K562 (cell line): ENCODE results near the gene ELOB. TPM values are rescaled to one million over a fixed set of nuclear protein-coding genes. Genes with fewer than 3 reads are reported as not detected.
A peak's percentile ranks its signal among the peaks of the same experiment; 100 is the strongest.

Experiments used
- ATF1 ChIP-seq, 2 experiments: fragments of 450-650 bp in 1 of 2; IDR thresholded peaks; 2 replicates each; pipeline ENCODE4 v1.6.1; 2016; ENCODE audit warnings: missing compliant biosample characterization in 1 of 2, missing genetic modification characterization in 1 of 2
- C11orf30 ChIP-seq: fragments of 450-650 bp; IDR thresholded peaks from 2 replicates; pipeline ENCODE4 v1.6.1; 2016; ENCODE audit warnings: low read depth, mild to moderate bottlenecking
- CGGBP1 ChIP-seq: fragments of 250-450 bp; sonication (Bioruptor Pico); IDR thresholded peaks from 2 replicates; pipeline ENCODE4 v1.9.0; 2021; ENCODE audit warnings: mild to moderate bottlenecking
- CHD2 ChIP-seq: IDR thresholded peaks from 2 replicates; pipeline ENCODE4 v1.6.1; 2011; ENCODE audit warnings: low read depth, low read length
- CXXC5 ChIP-seq: fragments of 250-450 bp; sonication (Bioruptor Pico); IDR thresholded peaks from 2 replicates; pipeline ENCODE4 v1.8.0; 2022; ENCODE audit warnings: inconsistent platforms, mild to moderate bottlenecking, moderate library complexity
- ELF4 ChIP-seq: fragments of 450-650 bp; formaldehyde crosslinking; IDR thresholded peaks from 2 replicates; pipeline ENCODE4 v1.4.0; 2022; ENCODE audit warnings: missing genetic modification characterization
- EP400 ChIP-seq: fragments of 450-650 bp; IDR thresholded peaks from 2 replicates; pipeline ENCODE4 v1.6.1; 2017; ENCODE audit warnings: antibody characterized with exemption, mild to moderate bottlenecking, moderate library complexity
- FOXK1 ChIP-seq: sonication (generic); formaldehyde crosslinking; IDR thresholded peaks from 2 replicates; pipeline ENCODE4 v1.8.0; 2022; ENCODE audit warnings: missing genetic modification reagents, mild to moderate bottlenecking, borderline replicate concordance
- GTF2B ChIP-seq: IDR thresholded peaks from 2 replicates; pipeline ENCODE4 v1.6.1; 2011; ENCODE audit not compliant: insufficient read length; ENCODE audit errors: extremely low read depth
- LEF1 ChIP-seq: fragments of 450-650 bp; IDR thresholded peaks from 2 replicates; pipeline ENCODE4 v1.6.1; 2016; ENCODE audit warnings: mild to moderate bottlenecking
- MAZ ChIP-seq, 2 experiments: fragments of 450-650 bp in 1 of 2; sonication (generic) in 1 of 2; formaldehyde crosslinking; IDR thresholded peaks in 1 of 2; conservative IDR thresholded peaks in 1 of 2; 2 replicates each; pipeline versions ENCODE4 v1.4.0 to v1.5.0; 2020; ENCODE audit warnings: mild to moderate bottlenecking in 1 of 2, missing genetic modification reagents in 1 of 2
- NCOA1 ChIP-seq: fragments of 450-650 bp; IDR thresholded peaks from 2 replicates; pipeline ENCODE4 v1.6.1; 2016; ENCODE audit warnings: low read depth
- NCOA2 ChIP-seq, 2 experiments: fragments of 450-650 bp; IDR thresholded peaks; 2 replicates each; pipeline ENCODE4 v1.6.1; 2018; ENCODE audit warnings: mild to moderate bottlenecking in 2 of 2, moderate library complexity in 1 of 2; ENCODE audit not compliant: partially characterized antibody in 2 of 2
- NFIX ChIP-seq: fragments of 250-450 bp; sonication (Bioruptor Pico); IDR thresholded peaks from 2 replicates; pipeline ENCODE4 v1.4.0; 2020; ENCODE audit warnings: low read depth, mild to moderate bottlenecking, moderate library complexity
- PHB ChIP-seq: fragments of 250-450 bp; sonication (Bioruptor Pico); IDR thresholded peaks from 2 replicates; pipeline ENCODE4 v1.5.0; 2021
- PHB2 ChIP-seq: fragments of 450-650 bp; IDR thresholded peaks from 2 replicates; pipeline ENCODE4 v1.6.1; 2017; ENCODE audit warnings: low read depth
- TGIF2 ChIP-seq: sonication (generic); formaldehyde crosslinking; IDR thresholded peaks from 2 replicates; pipeline ENCODE4 v1.8.1; 2022; ENCODE audit warnings: mild to moderate bottlenecking, missing genetic modification reagents, moderate library complexity
- THAP12 ChIP-seq: fragments of 250-450 bp; sonication (Bioruptor Pico); IDR thresholded peaks from 2 replicates; pipeline ENCODE4 v1.9.0; 2021; ENCODE audit warnings: mild to moderate bottlenecking, inconsistent platforms
- TSC22D4 ChIP-seq: fragments of 450-650 bp; IDR thresholded peaks from 2 replicates; pipeline ENCODE4 v1.6.1; 2016; ENCODE audit warnings: missing genetic modification characterization, missing biosample characterization, control low read depth
- ZNF140 ChIP-seq: fragments of 250-450 bp; sonication (Bioruptor Pico); IDR thresholded peaks from 2 replicates; pipeline ENCODE4 v1.8.0; 2021; ENCODE audit warnings: moderate library complexity, mild to moderate bottlenecking, inconsistent platforms
- ZNF431 ChIP-seq: sonication (generic); formaldehyde crosslinking; IDR thresholded peaks from 2 replicates; pipeline ENCODE4 v1.8.0; 2022; ENCODE audit warnings: mild to moderate bottlenecking, missing genetic modification reagents
- ZNF592 ChIP-seq: fragments of 450-650 bp; IDR thresholded peaks from 2 replicates; pipeline ENCODE4 v1.6.1; 2017; ENCODE audit warnings: antibody characterized with exemption, mild to moderate bottlenecking
- polyA plus RNA-seq, 8 experiments: library from polyadenylated mRNA; depleted of rRNA in 4 of 8; stranded (reverse) in 5 of 8; unstranded in 3 of 8; fragments of >200 nt; fragmentation: Nextera tagmentation in 2 of 8; fragmentation: Illumina TruSeq in 1 of 8; extraction: Ambion mirVana in 2 of 8; extraction: Trizol in 1 of 8; gene quantifications; 2 replicates each; pipeline versions ENCODE4 v1.2.1 to v1.2.3, GENCODE V29; 2011 to 2014; ENCODE audit warnings: inconsistent platforms in 1 of 8, missing spikeins in 1 of 8
- total RNA-seq, 7 experiments: library from RNA; depleted of rRNA in 6 of 7; stranded (reverse); fragments of >200 nt in 6 of 7; fragmentation: Illumina TruSeq in 2 of 7; extraction: Trizol in 2 of 7; gene quantifications; 2 replicates each; pipeline versions ENCODE4 v1.2.1 to v1.2.3, GENCODE V29; 2011 to 2021; ENCODE audit warnings: low replicate concordance in 1 of 7

ELOB gene
- total and polyA plus RNA-seq, 9 of the 15 experiments (the other 6 are each of a cell fraction or from before 2014, with no cell fraction given), result 63.2 to 791 (median 237) TPM

- TF ChIP-seq ZNF592, result no peak; the same call in 1 of the 2 replicates
- TF ChIP-seq CHD2, result no peak
- TF ChIP-seq ELF4 (CRISPR knock-in tag), result no peak
- TF ChIP-seq TGIF2 (CRISPR knock-in tag), result no peak
- no peak for TF ChIP-seq PHB (CRISPR knock-in tag)
- TF ChIP-seq ZNF140, result no peak
- no peak for TF ChIP-seq GTF2B
- TF ChIP-seq EP400, result no peak
- TF ChIP-seq PHB2, result no peak
- no peak; the same call in 1 of the 2 replicates for TF ChIP-seq THAP12 (CRISPR knock-in tag)
- no peak for TF ChIP-seq NCOA1
- no peak for TF ChIP-seq CGGBP1
- peak; percentile 78 to 87 for TF ChIP-seq MAZ (CRISPR knock-in tag; conservative IDR thresholded peaks at IDR 0.05 in 1 of 2, IDR thresholded peaks at IDR 0.05 in 1 of 2)
- TF ChIP-seq ATF1 (CRISPR knock-in tag; IDR thresholded peaks at IDR 0.05), result no peak
- no peak for TF ChIP-seq ATF1 (tag; IDR thresholded peaks at IDR 0.05)
- no peak for TF ChIP-seq ZNF431
- TF ChIP-seq C11orf30, result no peak
- no peak for TF ChIP-seq TSC22D4 (tag)
- TF ChIP-seq CXXC5, result peak; percentile 44; the same call in 1 of the 2 replicates
- TF ChIP-seq NCOA2 (IDR thresholded peaks at IDR 0.05; ENCODE audit: partially characterized antibody in 2 of 2), result no peak
- no peak for TF ChIP-seq NFIX (CRISPR knock-in tag)
- TF ChIP-seq FOXK1 (CRISPR knock-in tag), result no peak
- no peak for TF ChIP-seq LEF1
Measured at GRCh38 chr16:2816751-2817339, 39.8 kb upstream of the ELOB start, which contains the start of gene PRSS21 (continued).
